Activated CD4-positive, alpha-beta T cell treated with anti-CD3 and anti-CD28 coated beads for 24 hours (primary cell): Measurements from ENCODE around the gene B3GALT2.
A peak's percentile ranks its signal among the peaks of the same experiment; 100 is the strongest.
"Not testable (repeated sequence)": the region's sequence is repeated elsewhere in the genome, so short reads cannot be mapped to it uniquely, and the experiment has no call there.

Experiments used
- DNase-seq, 2 donors: peaks; one replicate each; pipeline ENCODE4 v3.0.0-alpha.2; 2020; ENCODE audit warnings: low read depth in 2 of 2

B3GALT2 gene

GRCh38 chr1:193185901-193186731 is at the start of gene B3GALT2:
TSS of gene B3GALT2 (minus strand) at chr1:193186613. CDS start at chr1:193181562, 5,051 bp downstream.
- DNase-seq = no peak

GRCh38 chr1:193234530-193234929 is 48.1 kb upstream of the B3GALT2 start:
- DNase-seq = no peak

- DNase-seq = not testable (repeated sequence)
Measured at GRCh38 chr1:193231146-193231545, 44.7 kb upstream of the B3GALT2 start.

GRCh38 chr1:193229136-193229535 is 42.7 kb upstream of the B3GALT2 start:
- no peak for DNase-seq

GRCh38 chr1:193222056-193222615 is 35.7 kb upstream of the B3GALT2 start:
- DNase-seq = no peak

GRCh38 chr1:193221651-193222050 is 35.2 kb upstream of the B3GALT2 start:
- no peak for DNase-seq

GRCh38 chr1:193219391-193219790 is 33.0 kb upstream of the B3GALT2 start:
- DNase-seq = no peak

- no peak for DNase-seq
Measured at GRCh38 chr1:193216920-193217319, 30.5 kb upstream of the B3GALT2 start.

GRCh38 chr1:193213998-193214397 is 27.6 kb upstream of the B3GALT2 start:
- DNase-seq = no peak

- DNase-seq = no peak
Measured at GRCh38 chr1:193212637-193213036, 26.2 kb upstream of the B3GALT2 start.

- no peak for DNase-seq
Measured at GRCh38 chr1:193211539-193211938, 25.1 kb upstream of the B3GALT2 start.

- DNase-seq = no peak
Measured at GRCh38 chr1:193210996-193211395, 24.6 kb upstream of the B3GALT2 start.

GRCh38 chr1:193201021-193201420 is 14.6 kb upstream of the B3GALT2 start:
- DNase-seq = no peak

- no peak for DNase-seq
Measured at GRCh38 chr1:193199940-193200339, 13.5 kb upstream of the B3GALT2 start.

GRCh38 chr1:193192586-193192985 is 6.2 kb upstream of the B3GALT2 start:
- DNase-seq = no peak

- DNase-seq = no peak
Measured at GRCh38 chr1:193190096-193190744, 3.8 kb upstream of the B3GALT2 start.

GRCh38 chr1:193189442-193190095 is 3.2 kb upstream of the B3GALT2 start:
- no peak for DNase-seq

GRCh38 chr1:193188915-193189314 is 2.5 kb upstream of the B3GALT2 start:
- not testable (repeated sequence) for DNase-seq

- DNase-seq = no peak
Measured at GRCh38 chr1:193187114-193187513, 701 bp upstream of the B3GALT2 start.

GRCh38 chr1:193185211-193185610 is 1.2 kb downstream of the B3GALT2 start:
- no peak for DNase-seq

- no peak for DNase-seq
Measured at GRCh38 chr1:193184776-193185175, 1.6 kb downstream of the B3GALT2 start.

- DNase-seq = peak in 1 of 2 donors; percentile 12
Measured at GRCh38 chr1:193183019-193183627, 3.3 kb downstream of the B3GALT2 start.
